Epithelial cell of proximal tubule (primary cell): ENCODE data around the gene BCL2. TPM values are rescaled to one million over a fixed set of nuclear protein-coding genes. Genes with fewer than 3 reads are reported as not detected.
"Not testable (repeated sequence)": the region's sequence is repeated elsewhere in the genome, so short reads cannot be mapped to it uniquely, and the experiment has no call there.

Experiments used
- DNase-seq: peaks from one replicate; pipeline ENCODE4 v3.0.0-alpha.2; 2011; ENCODE audit warnings: low read depth
- H3K4me3 ChIP-seq: 2 replicates; pipeline ENCODE4 v1.5.1; 2011; ENCODE audit warnings: low read depth, mild to moderate bottlenecking, low read length
- total RNA-seq: library from RNA; depleted of rRNA; stranded (reverse); fragments of >200 nt; gene quantifications from 2 replicates; pipeline ENCODE4 v1.2.3, GENCODE V29; 2015
- TF ChIP-seq, protein P1 (sequence below): conservative IDR thresholded peaks from 2 replicates; pipeline ENCODE4 v1.5.1; 2012; ENCODE audit warnings: low read depth, mild to moderate bottlenecking, low read length

BCL2 gene
- 3.0 and 4.7 TPM in 2 replicates for total RNA-seq

DNA sequence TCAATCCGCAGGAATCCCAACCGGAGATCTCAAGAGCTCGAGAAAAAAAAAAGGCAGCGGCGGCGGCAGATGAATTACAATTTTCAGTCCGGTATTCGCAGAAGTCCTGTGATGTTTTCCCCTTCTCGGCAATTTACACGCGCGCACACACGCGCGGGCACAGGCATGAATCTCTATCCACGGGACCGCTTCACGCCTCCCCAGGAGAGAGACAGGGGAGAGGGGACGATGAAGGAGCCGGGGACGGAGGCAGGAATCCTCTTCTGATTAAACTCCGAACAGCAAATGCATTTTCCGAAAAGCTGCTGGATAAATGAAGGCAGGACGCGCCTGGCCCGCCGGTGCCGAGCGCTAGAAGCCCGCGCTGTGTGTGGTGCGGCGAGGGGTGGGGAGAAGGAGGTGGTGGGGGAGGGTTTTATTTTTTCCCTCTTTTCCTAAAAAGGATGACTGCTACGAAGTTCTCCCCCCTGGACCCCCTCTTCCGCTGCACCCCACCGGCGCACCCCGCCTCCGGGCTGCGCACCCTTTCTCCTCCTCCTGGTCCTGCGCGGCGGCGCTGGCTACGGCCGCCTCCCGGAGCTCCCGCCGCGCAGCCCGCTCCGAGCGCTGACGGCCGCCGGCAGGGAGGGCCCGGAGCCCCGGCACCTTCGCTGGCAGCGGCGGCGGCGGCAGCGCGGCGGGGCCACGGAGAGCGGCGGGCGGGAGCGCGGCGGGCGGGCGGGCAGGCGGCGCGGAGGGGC is at the start of gene BCL2:
TSS of gene BCL2 (minus strand) at position 387 of the 740 bp plus-strand sequence.
- TF ChIP-seq, protein P1, sequence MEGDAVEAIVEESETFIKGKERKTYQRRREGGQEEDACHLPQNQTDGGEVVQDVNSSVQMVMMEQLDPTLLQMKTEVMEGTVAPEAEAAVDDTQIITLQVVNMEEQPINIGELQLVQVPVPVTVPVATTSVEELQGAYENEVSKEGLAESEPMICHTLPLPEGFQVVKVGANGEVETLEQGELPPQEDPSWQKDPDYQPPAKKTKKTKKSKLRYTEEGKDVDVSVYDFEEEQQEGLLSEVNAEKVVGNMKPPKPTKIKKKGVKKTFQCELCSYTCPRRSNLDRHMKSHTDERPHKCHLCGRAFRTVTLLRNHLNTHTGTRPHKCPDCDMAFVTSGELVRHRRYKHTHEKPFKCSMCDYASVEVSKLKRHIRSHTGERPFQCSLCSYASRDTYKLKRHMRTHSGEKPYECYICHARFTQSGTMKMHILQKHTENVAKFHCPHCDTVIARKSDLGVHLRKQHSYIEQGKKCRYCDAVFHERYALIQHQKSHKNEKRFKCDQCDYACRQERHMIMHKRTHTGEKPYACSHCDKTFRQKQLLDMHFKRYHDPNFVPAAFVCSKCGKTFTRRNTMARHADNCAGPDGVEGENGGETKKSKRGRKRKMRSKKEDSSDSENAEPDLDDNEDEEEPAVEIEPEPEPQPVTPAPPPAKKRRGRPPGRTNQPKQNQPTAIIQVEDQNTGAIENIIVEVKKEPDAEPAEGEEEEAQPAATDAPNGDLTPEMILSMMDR, result no peak
- DNase-seq, result no peak

DNA sequence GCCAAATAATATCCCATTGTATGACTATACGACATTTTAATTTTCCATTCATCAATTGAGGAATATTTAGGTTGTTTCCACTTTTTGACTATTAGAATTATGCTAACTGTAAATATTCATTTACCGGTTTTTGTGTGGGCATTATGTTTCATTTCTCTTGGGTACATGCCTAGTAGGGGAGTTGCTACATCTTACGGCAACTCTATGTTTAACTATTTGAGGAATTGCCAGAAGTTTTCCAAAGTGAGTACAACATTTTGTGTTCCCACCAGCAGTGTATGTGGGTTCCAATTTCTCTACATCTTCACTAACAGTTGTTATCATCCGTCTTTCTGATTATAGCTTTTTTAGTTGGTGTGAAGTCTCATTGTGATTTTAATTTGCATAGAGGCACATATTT is 49.0 kb upstream of the BCL2 start:
- no peak for DNase-seq
- H3K4me3 ChIP-seq, result no peak overlapping the region
- TF ChIP-seq, protein P1, result no peak

More for the DNA sequence above, at the start of gene BCL2:
- H3K4me3 ChIP-seq, result peak within 1 kb of the TSS; percentile 81

DNA sequence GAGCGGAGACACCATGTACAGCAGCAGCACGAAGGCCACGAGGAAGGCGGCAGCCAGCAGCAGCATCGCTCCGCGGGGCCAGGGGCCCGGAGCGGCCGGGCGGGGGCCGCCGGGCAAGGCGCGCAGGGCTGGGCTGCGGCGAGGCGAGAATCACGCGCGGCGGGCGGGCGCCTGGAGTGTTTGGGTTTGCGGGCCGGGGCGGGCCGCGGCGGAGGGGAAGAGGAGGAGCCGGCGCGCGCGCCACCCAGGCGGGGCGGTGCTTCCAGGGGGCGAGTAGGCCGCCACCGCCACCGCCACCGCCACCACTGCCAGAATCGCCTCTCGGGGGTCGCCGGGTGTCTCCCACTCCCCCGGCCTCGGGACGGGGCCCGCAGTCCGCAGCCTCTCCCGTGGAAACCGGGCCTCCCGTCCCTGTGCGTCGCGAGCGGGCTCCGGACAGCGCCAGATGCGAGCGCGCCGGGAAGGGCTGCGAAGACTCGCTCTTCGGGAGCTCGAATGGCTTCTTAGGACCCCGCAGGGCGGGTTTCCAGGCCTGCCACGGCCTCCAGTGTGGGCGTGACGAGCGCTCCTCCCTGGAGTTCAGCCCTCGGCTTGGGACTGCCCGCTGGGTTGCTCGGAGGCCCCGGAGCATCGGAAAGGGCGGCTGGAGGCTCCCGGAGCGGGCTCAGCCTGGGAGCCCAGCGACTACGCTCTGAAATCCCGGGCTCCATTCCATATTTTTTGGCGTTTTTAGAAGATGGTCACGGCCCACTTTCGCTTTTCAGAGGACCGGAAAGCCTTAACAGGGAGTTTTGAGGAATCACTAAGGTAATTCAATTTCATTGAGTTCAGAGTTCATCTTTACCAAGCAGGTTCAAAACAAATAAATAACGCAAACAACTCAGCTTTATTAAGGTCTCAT is 47.7 kb upstream of the BCL2 start, which contains the start of gene KDSR:
TSS of gene KDSR (minus strand) at position 154 of the 901 bp plus-strand sequence. CDS start at position 66, 88 bp downstream.
- H3K4me3 ChIP-seq, result peak within 1 kb of the TSS; percentile 82
- TF ChIP-seq, protein P1, result no peak
- DNase-seq, result peak; percentile 79

DNA sequence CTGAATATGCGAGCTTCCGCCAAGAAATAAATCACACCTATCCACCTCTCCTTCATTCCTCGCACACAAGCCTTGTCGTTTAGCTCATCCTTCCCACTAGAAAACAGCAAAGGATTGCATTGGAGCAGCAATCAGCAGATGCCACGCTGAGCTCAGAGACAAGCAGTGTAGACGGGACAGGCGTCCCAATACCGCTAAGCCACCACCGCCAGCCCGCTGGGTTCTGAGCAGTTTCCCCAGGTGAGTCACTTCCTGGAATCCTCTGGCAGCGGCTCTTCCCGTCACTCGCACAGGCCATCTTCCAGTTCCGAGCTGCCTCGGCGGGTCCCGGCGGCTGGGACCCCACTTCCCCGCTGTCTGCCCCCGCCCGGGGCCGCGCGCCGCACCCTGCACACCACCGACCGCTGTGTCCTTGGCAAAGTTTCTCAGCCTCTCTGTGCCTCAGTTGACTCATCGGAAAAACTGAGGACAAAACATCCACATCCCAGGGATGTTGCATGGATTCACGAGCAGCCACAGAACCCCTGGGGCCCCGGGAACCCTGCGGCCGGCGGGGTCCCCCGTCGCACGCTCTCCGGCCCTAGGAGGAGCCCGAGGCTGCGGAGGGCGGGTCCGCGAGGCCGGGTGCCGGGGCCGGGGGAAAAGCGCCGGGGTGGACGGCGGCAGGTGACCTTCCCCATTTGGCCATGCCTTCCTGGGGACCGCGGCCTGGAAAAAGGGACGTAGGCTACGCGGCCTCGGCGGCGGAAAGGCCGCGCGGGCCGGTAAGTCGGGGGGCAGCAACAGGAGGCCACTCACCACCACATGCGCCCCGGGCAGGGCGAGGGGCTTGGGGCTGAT is 46.9 kb upstream of the BCL2 start:
- TF ChIP-seq, protein P1, result no peak
- peak overlapping the region; percentile 82 for H3K4me3 ChIP-seq
- DNase-seq, result no peak

DNA sequence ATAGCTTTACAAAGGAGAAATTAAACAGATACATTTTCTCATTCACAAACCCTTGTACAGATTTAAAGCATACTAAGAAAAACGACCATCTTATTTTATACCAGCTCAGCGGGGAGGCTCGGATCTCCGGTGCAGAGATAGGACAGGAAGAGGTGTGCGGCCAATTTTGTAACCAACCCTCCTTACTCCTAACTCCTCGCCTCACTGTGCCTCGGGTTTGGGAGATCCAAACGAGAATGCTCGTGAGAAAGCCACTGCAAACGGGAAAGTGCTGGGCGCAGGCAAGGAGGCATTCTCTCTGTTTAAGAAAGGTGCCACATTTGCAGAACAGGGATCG is 46.3 kb upstream of the BCL2 start:
- TF ChIP-seq, protein P1, result no peak
- DNase-seq, result no peak
- peak overlapping the region; percentile 82 for H3K4me3 ChIP-seq

DNA sequence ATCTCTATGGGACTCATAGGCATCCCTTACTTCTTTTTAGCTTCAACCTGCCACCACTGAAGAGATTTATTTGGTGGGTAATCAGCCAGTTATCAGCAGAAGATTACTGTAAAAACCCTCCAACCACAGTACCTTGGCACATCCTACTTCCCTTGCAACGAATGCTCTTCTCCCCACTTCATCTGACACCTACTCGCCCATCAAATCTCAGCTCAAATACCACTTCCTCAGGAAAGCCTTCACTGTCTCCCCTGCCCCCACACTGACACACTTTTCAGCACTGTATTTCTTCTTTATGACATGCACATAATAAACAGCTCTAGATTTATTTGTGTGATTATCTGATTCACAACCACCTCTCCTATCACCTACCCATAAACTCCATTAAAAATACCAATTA is 44.4 kb upstream of the BCL2 start:
- DNase-seq, result no peak
- TF ChIP-seq, protein P1, result no peak
- no peak overlapping the region for H3K4me3 ChIP-seq

DNA sequence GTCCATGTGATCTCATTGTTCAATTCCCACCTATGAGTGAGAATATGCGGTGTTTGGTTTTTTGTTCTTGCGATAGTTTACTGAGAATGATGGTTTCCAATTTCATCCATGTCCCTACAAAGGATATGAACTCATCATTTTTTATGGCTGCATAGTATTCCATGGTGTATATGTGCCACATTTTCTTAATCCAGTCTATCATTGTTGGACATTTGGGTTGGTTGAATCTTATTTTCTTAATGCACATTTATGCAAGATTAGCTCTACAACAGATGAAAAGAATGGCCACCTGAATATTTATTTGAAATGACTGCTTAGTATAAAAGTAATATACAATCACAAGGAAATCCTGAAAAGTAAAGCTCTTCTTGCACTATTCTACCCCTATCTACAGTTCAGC is 43.9 kb upstream of the BCL2 start:
- not testable (repeated sequence) for H3K4me3 ChIP-seq, DNase-seq
